NOMO-1 treated with DMSO at 0.1 percent for 48 hours (cell line): ENCODE results near the gene EBF4.

Source experiments
- DNase-seq: peaks from one replicate; lab custom pipeline; 2025; ENCODE audit not compliant: unreplicated experiment; lab: John Stamatoyannopoulos, UW

EBF4 gene

GRCh38 chr20:2793471-2793870, 100.9 kb downstream of the EBF4 start:
- DNase-seq = no peak

GRCh38 chr20:2794202-2794748, 101.7 kb downstream of the EBF4 start:
- DNase-seq = no peak

GRCh38 chr20:2794866-2795447, 102.4 kb downstream of the EBF4 start:
- no peak for DNase-seq

- no peak for DNase-seq
Measured at GRCh38 chr20:2795451-2795850, 102.9 kb downstream of the EBF4 start.

GRCh38 chr20:2796011-2796660, 103.6 kb downstream of the EBF4 start:
- no peak for DNase-seq

- DNase-seq = no peak
Measured at GRCh38 chr20:2797136-2797983, 104.8 kb downstream of the EBF4 start.

- no peak for DNase-seq
Measured at GRCh38 chr20:2798095-2798805, 105.7 kb downstream of the EBF4 start.

GRCh38 chr20:2798814-2799213, 106.2 kb downstream of the EBF4 start:
- DNase-seq = no peak

- DNase-seq = no peak
Measured at GRCh38 chr20:2799271-2799670, 106.7 kb downstream of the EBF4 start.

- no peak for DNase-seq
Measured at GRCh38 chr20:2799688-2800520, 107.3 kb downstream of the EBF4 start.

GRCh38 chr20:2800521-2801285, 108.1 kb downstream of the EBF4 start, which contains the start of gene CPXM1:
Gene CPXM1 (minus strand): TSS chr20:2800627. CDS start chr20:2800572, 55 bp downstream.
- peak; percentile 60 for DNase-seq

GRCh38 chr20:2801286-2801728, 108.7 kb downstream of the EBF4 start:
- no peak for DNase-seq

GRCh38 chr20:2804041-2804828, 111.7 kb downstream of the EBF4 start:
- DNase-seq = no peak

GRCh38 chr20:2804852-2805688, 112.5 kb downstream of the EBF4 start:
- DNase-seq = no peak

GRCh38 chr20:2805689-2806350, 113.2 kb downstream of the EBF4 start:
- no peak for DNase-seq

- no peak for DNase-seq
Measured at GRCh38 chr20:2806351-2806701, 113.7 kb downstream of the EBF4 start.

- DNase-seq = no peak
Measured at GRCh38 chr20:2807019-2807418, 114.4 kb downstream of the EBF4 start.
